GM21515 (cell line): Measurements from ENCODE around the gene WNT3A.
"Not testable (repeated sequence)": the region's sequence is repeated elsewhere in the genome, so short reads cannot be mapped to it uniquely, and the experiment has no call there.

ENCODE experiments used
- ATAC-seq: cut with Tn5 transposase; IDR thresholded peaks from one replicate; pipeline ENCODE4 v1.9.1; 2021; ENCODE audit not compliant: unreplicated experiment

WNT3A gene

GRCh38 chr1:228010921-228011320 is 4.1 kb downstream of the WNT3A start:
- ATAC-seq = no peak

- ATAC-seq = no peak
These were observed 5.0 kb downstream of the WNT3A start for GRCh38 chr1:228011721-228012311.

- no peak for ATAC-seq
These were observed 5.8 kb downstream of the WNT3A start for GRCh38 chr1:228012555-228012954.

- no peak for ATAC-seq
These were observed 6.5 kb downstream of the WNT3A start for GRCh38 chr1:228013131-228013934.

- no peak for ATAC-seq
These were observed 7.4 kb downstream of the WNT3A start for GRCh38 chr1:228013935-228014930.

- ATAC-seq = no peak
These were observed 8.7 kb downstream of the WNT3A start for GRCh38 chr1:228015276-228016180.

GRCh38 chr1:228016181-228016510 is 9.3 kb downstream of the WNT3A start:
- ATAC-seq = no peak

- no peak for ATAC-seq
These were observed 10.0 kb downstream of the WNT3A start for GRCh38 chr1:228016653-228017355.

- no peak for ATAC-seq
These were observed 10.7 kb downstream of the WNT3A start for GRCh38 chr1:228017356-228018124.

- ATAC-seq = no peak
These were observed 11.3 kb downstream of the WNT3A start for GRCh38 chr1:228018125-228018398.

- ATAC-seq = no peak
These were observed 12.3 kb downstream of the WNT3A start for GRCh38 chr1:228018961-228019721.

GRCh38 chr1:228019722-228020083 is 12.9 kb downstream of the WNT3A start:
- ATAC-seq = not testable (repeated sequence)

- ATAC-seq = no peak
These were observed 14.0 kb downstream of the WNT3A start for GRCh38 chr1:228020686-228021354.

- no peak for ATAC-seq
These were observed 14.7 kb downstream of the WNT3A start for GRCh38 chr1:228021355-228022030.

- ATAC-seq = no peak
These were observed 15.9 kb downstream of the WNT3A start for GRCh38 chr1:228022571-228023293.

- ATAC-seq = no peak
These were observed 16.5 kb downstream of the WNT3A start for GRCh38 chr1:228023294-228023639.

GRCh38 chr1:228029281-228029680 is 22.5 kb downstream of the WNT3A start:
- no peak for ATAC-seq
